Inflammatory macrophage treated with lipopolysaccharide for 1 hour (primary cell): ENCODE data around the gene DEPP1.
A peak's percentile ranks its signal among the peaks of the same experiment; 100 is the strongest.

ENCODE experiments used
- DNase-seq, 2 donors: peaks; one replicate each; pipeline ENCODE4 v3.0.0-alpha.2; 2020 to 2022

The DEPP1 gene

DNA sequence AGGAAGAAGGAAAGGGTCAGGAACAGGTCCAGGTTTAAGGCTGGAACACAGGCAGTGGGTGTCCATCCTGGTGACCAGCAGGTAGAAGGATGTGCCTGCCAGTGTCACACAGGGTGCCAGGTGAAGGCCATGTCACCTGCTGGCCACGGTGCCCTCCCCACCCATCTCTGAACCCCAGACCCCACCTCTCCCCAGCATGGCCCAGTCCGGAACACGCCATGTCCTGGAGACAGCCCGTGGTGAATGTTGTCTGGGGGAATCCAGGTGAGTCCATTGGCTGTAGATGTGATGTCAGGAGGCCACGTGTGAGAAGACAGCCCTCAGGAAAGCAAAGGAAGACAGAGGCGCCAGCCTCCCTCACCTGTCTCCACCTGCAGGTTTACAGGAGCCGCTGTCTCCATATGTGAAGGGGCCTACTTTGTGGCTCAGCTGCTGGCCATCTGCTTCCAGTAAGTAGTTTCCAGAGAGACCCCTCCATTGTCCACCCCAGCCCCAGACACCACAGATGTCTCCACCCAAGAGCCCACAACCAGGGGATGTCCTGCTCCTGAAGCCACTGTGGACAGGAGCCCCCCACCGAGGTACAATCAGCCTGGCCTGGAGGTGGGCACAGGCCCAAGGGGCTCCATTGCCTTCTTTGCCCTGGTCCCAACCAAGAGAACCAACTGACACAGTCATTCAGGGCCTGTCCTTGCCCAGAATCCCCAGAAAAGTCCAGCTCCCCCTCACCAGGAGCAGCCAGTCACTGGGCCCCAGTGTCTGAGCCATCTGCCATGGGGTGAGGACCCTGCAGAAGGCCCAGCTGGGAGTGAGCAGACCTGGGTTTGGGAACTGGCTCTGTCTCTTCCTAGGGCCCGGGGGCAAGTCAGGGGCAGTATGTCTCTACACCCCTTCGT is 46.7 kb downstream of the DEPP1 start:
- no peak for DNase-seq

- peak; percentile 61 to 81 for DNase-seq
Measured at GRCh38 chr10:44930904-44931620, 47.5 kb downstream of the DEPP1 start.

DNA sequence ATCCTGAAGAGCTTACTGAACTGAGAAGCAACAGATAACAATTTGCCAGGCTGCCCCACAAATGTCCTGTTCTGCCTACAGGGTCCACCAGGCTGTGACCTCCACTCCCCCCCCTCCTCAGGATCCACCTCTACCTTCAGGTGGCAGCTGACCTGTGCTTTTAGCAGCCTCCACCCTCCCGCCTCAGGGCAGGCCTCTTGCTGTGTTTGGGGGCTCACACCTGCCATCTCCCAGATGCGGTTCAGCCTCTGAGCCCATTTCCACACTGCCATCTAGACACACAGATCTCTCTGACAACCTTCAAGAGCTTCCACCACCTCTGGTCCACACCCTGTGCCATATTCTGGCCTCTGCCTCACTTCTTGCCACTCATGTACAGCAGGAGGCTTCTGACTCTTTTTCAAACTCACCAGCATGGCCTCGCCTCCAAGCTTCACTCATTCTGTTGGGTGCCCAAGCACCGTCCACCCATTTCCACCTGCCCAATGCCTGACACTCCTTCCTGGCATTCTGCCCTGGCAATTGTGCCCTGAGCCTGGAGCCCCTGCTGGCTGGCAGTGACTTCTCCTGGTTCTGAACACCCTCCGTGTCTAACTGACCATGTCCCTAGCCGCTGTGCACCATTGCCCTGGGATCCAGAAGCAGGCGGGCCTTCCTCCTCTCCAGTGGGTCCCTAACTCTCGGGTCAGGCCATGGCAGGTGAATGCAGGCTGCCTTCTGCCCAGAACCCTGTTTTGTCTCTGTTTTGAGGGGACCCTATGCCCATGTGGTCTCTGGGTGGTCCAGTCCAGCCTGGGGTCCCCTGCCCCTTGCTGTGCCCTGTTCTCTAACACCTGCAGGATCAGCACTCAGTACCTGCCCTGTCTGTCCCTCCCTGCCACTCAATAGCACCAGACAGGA is 49.0 kb downstream of the DEPP1 start:
- DNase-seq = no peak

GRCh38 chr10:44928462-44928861 is 50.1 kb downstream of the DEPP1 start:
- no peak for DNase-seq

GRCh38 chr10:44927352-44927751 is 51.3 kb downstream of the DEPP1 start:
- DNase-seq = peak; percentile 41 to 75

GRCh38 chr10:44926751-44927351 is 51.8 kb downstream of the DEPP1 start:
- peak in 1 of 2 donors; percentile 61 for DNase-seq
